GM18517 (cell line): ENCODE results near the gene PDCD2L.
"Not testable (repeated sequence)": the region's sequence is repeated elsewhere in the genome, so short reads cannot be mapped to it uniquely, and the experiment has no call there.

ENCODE experiments used
- ATAC-seq: cut with Tn5 transposase; IDR thresholded peaks from one replicate; pipeline ENCODE4 v1.9.1; 2021; ENCODE audit warnings: mild to moderate bottlenecking, moderate library complexity; ENCODE audit not compliant: unreplicated experiment

PDCD2L gene

GRCh38 chr19:34409189-34410164 is 5.3 kb downstream of the PDCD2L start:
- no peak for ATAC-seq

GRCh38 chr19:34411216-34411615 is 7.0 kb downstream of the PDCD2L start:
- no peak for ATAC-seq

GRCh38 chr19:34416021-34416545 is 11.9 kb downstream of the PDCD2L start:
- ATAC-seq = no peak

GRCh38 chr19:34418300-34418699 is 14.1 kb downstream of the PDCD2L start:
- ATAC-seq = no peak

- no peak for ATAC-seq
These were observed 22.0 kb downstream of the PDCD2L start for GRCh38 chr19:34426096-34426661.

GRCh38 chr19:34428549-34429285 is 24.5 kb downstream of the PDCD2L start:
- no peak for ATAC-seq

- no peak for ATAC-seq
These were observed 25.4 kb downstream of the PDCD2L start for GRCh38 chr19:34429553-34429952.

- ATAC-seq = no peak
These were observed 26.8 kb downstream of the PDCD2L start for GRCh38 chr19:34430738-34431625.

GRCh38 chr19:34431681-34432402 is 27.6 kb downstream of the PDCD2L start:
- ATAC-seq = no peak

- ATAC-seq = no peak
These were observed 28.6 kb downstream of the PDCD2L start for GRCh38 chr19:34432797-34433196.

- ATAC-seq = no peak
These were observed 32.5 kb downstream of the PDCD2L start for GRCh38 chr19:34436716-34437115.

GRCh38 chr19:34448191-34448590 is 44.0 kb downstream of the PDCD2L start:
- ATAC-seq = no peak

- ATAC-seq = no peak
These were observed 48.5 kb downstream of the PDCD2L start for GRCh38 chr19:34452723-34453122.

- ATAC-seq = no peak
These were observed 49.9 kb downstream of the PDCD2L start for GRCh38 chr19:34454091-34454490.

GRCh38 chr19:34454685-34455084 is 50.5 kb downstream of the PDCD2L start:
- ATAC-seq = no peak

- not testable (repeated sequence) for ATAC-seq
These were observed 51.7 kb downstream of the PDCD2L start for GRCh38 chr19:34455783-34456480.

GRCh38 chr19:34457446-34457845 is 53.2 kb downstream of the PDCD2L start:
- no peak for ATAC-seq

GRCh38 chr19:34458677-34459076 is 54.5 kb downstream of the PDCD2L start:
- no peak for ATAC-seq

GRCh38 chr19:34459614-34460013 is 55.4 kb downstream of the PDCD2L start:
- ATAC-seq = no peak
